ENCODE data around the gene C12orf60.

The C12orf60 gene

DNA sequence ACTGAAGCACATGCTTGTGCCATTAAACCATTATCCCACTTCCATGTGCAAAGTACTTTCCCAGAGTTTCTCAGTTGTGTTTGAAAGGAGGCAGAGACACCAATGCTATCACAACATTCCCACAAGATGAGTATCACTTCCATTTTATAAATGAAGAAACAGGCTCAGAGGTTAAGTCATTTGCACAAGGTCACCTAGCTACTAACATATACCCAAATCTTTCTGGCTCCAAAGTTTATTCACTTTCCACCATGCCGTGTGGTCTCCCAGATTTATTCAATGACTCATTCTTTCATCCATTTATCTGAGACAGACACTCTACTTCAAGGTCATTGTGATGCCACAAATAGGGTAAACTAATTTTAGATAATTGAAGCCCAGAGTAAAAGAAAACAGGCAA, 30.5 kb downstream of the C12orf60 start:
- Mint-ChIP-seq H3K27me3 (ENCODE audit: low read depth, poor library complexity) (peaks cover 5% of the 10 kb centered on the region), H3K27ac (no peak overlapping the region), H3K9me3 (peaks cover under 1% of the 10 kb centered on the region), H3K36me3 (ENCODE audit: low read depth) (no peaks in the 10 kb centered on the region), H3K4me1 (peaks cover 9% of the 10 kb centered on the region), H3K4me3 (no peak overlapping the region)
- no peak for DNase-seq
- TF ChIP-seq CTCF (IDR thresholded peaks at IDR 0.05): no peak

GRCh38 chr12:14834509-14834908, 31.0 kb downstream of the C12orf60 start:
- DNase-seq: no peak
- Mint-ChIP-seq H3K4me3 (no peak overlapping the region), H3K4me1 (peaks cover 9% of the 10 kb centered on the region), H3K9me3 (peaks cover 6% of the 10 kb centered on the region), H3K36me3 (ENCODE audit: low read depth) (no peaks in the 10 kb centered on the region), H3K27ac (no peak overlapping the region), H3K27me3 (ENCODE audit: low read depth, poor library complexity) (peaks cover 5% of the 10 kb centered on the region)
- TF ChIP-seq CTCF (IDR thresholded peaks at IDR 0.05): no peak

GRCh38 chr12:14836336-14837210, 33.1 kb downstream of the C12orf60 start:
- Mint-ChIP-seq H3K36me3 (ENCODE audit: low read depth) (no peaks in the 10 kb centered on the region), H3K27me3 (ENCODE audit: low read depth, poor library complexity) (peaks cover 6% of the 10 kb centered on the region), H3K4me1 (peaks cover 9% of the 10 kb centered on the region), H3K4me3 (no peak overlapping the region), H3K27ac (no peak overlapping the region), H3K9me3 (peaks cover 9% of the 10 kb centered on the region)
- DNase-seq: no peak
- TF ChIP-seq CTCF (IDR thresholded peaks at IDR 0.05): no peak

DNA sequence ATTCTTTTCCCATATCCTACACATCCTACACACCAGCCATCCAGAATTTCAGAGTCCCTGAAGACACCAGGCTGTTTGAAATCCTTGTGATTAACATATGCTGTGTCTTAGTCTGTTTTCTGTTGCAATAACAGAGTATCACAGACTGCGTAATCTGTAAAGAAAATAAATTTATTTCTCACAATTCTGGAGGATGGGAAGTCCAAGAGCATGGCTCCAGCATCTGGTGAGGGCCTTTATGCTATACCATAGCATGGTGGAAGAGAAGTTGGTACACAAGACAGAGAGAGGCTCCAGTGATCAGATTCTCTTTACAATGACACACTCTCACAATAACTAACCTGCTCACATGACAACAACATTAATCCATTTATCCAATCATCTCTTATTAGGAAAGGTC, 35.8 kb downstream of the C12orf60 start:
- no peak for DNase-seq
- Mint-ChIP-seq H3K9me3 (peaks cover 9% of the 10 kb centered on the region), H3K27me3 (ENCODE audit: low read depth, poor library complexity) (peaks cover 3% of the 10 kb centered on the region), H3K36me3 (ENCODE audit: low read depth) (no peaks in the 10 kb centered on the region), H3K4me3 (no peak overlapping the region), H3K4me1 (peaks cover 9% of the 10 kb centered on the region), H3K27ac (no peak overlapping the region)
- TF ChIP-seq CTCF (IDR thresholded peaks at IDR 0.05): no peak

DNA sequence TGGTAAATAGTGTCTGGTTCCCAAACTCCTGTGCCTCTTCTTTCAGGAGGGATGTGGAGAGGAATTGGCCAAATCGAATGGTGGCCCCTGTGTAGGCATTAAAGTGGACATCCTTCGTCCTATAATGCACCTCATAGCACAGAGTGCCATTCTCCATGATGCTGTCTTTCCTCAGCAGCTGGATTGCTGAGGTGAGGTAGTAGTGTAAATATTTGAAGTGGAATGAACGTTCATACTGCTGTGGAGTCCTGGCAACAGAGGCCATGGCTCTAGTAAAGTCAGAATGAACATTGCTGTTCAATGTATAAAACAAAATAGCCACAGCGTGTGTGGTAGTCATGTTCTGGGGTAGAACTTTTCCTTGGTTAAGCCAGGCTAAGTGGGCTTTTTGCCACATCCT, 37.1 kb downstream of the C12orf60 start:
- no peak for DNase-seq
- H3K9me3 Mint-ChIP-seq: peaks cover 9% of the 10 kb centered on the region
- H3K27me3 Mint-ChIP-seq (ENCODE audit: low read depth, poor library complexity): peaks cover 3% of the 10 kb centered on the region
- H3K4me1 Mint-ChIP-seq: peaks cover 5% of the 10 kb centered on the region
- TF ChIP-seq CTCF (IDR thresholded peaks at IDR 0.05): no peak
- no peaks in the 10 kb centered on the region for H3K36me3 Mint-ChIP-seq (ENCODE audit: low read depth)
- no peak overlapping the region for H3K27ac Mint-ChIP-seq
- no peak overlapping the region for H3K4me3 Mint-ChIP-seq

DNA sequence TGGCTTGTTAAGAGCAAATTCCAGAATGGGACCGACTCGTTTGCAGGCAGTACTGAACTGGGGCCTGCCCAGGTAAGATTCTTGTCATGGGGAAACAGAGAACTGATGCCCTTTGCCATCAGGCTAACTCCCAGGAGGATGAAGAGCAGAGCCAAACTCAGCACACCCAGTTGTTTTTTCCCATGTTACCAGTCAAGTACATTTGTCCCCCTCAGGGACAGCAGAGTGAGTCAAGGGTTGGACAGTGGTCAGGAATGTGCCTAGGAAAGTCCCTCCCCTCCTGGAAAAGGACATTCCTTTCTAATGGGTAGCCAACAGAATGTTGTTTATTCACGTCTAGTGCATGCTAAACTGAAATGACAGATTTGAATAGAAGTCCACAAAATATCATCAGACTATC, 38.3 kb downstream of the C12orf60 start:
- Mint-ChIP-seq H3K27ac (no peak overlapping the region), H3K4me3 (no peak overlapping the region), H3K27me3 (ENCODE audit: low read depth, poor library complexity) (peaks cover 3% of the 10 kb centered on the region), H3K4me1 (peaks cover 7% of the 10 kb centered on the region), H3K36me3 (ENCODE audit: low read depth) (no peaks in the 10 kb centered on the region), H3K9me3 (peaks cover 9% of the 10 kb centered on the region)
- DNase-seq: no peak
- no peak for TF ChIP-seq CTCF (IDR thresholded peaks at IDR 0.05)
